B cell (primary cell): ENCODE data around the gene RAPGEF5.

Experiments used
- CTCF ChIP-seq: fragments of 200-600 bp; IDR thresholded peaks from one replicate; pipeline ENCODE4 v1.8.0; 2022; ENCODE audit warnings: antibody characterized with exemption, mild to moderate bottlenecking
- EZH2 ChIP-seq: IDR thresholded peaks from 2 replicates; pipeline ENCODE4 v1.6.1; 2012; ENCODE audit warnings: borderline replicate concordance, low read depth, mild to moderate bottlenecking, moderate library complexity, low read length; ENCODE audit not compliant: insufficient read depth, poor library complexity, severe bottlenecking

GRCh38 chr7:22088827-22089226 lies 268.1 kb downstream of the RAPGEF5 start:
- TF ChIP-seq CTCF, result no peak
- no peak for TF ChIP-seq EZH2
